AG04449 (cell line): ENCODE measurements around the gene RINL.

ENCODE experiments used
- CTCF ChIA-PET: fragments of 350-600 bp; formaldehyde crosslinking; extraction: SDS; loops from one replicate; lab custom pipeline; 2021; ENCODE audit warnings: antibody characterized with exemption; lab: Yijun Ruan, JAX
- POLR2A ChIA-PET: fragments of 400-600, 350-600 bp; formaldehyde crosslinking; extraction: SDS; loops from one replicate; lab custom pipeline; 2020; ENCODE audit warnings: antibody characterized with exemption, inconsistent platforms; lab: Yijun Ruan, JAX
- DNase-seq: peaks from one replicate; pipeline ENCODE4 v3.0.0-alpha.2; 2010; ENCODE audit warnings: low read depth, low spot score
- H3K4me3 ChIP-seq: 2 replicates; pipeline ENCODE4 v1.5.1; 2011; ENCODE audit warnings: low read depth, mild to moderate bottlenecking, control low read depth, low read length
- CTCF ChIP-seq: IDR thresholded peaks from one replicate; pipeline ENCODE4 v1.5.1; 2011; ENCODE audit warnings: mild to moderate bottlenecking, moderate library complexity, low read length, control low read depth, inconsistent platforms; ENCODE audit not compliant: insufficient read depth; ENCODE audit errors: missing control alignments

The RINL gene

GRCh38 chr19:38877781-38878574 is at the start of gene RINL:
TSS of gene RINL (minus strand) at chr19:38878275. CDS start at chr19:38876742, 1,533 bp downstream.
- no peak within 1 kb of the TSS for H3K4me3 ChIP-seq
- no peak for TF ChIP-seq CTCF
- ChIA-PET POLR2A (no interaction called here), CTCF (interaction anchor here (0.8 to 5.9 kb wide), 3 partner anchors 8 to 108 kb away, joined by 3 to 70 read pairs (median 18); no protein-coding TSS in a partner anchor)
- no peak for DNase-seq

GRCh38 chr19:38924388-38924787 is 46.3 kb upstream of the RINL start:
- CTCF ChIA-PET: interaction anchor here (0.7 to 1.5 kb wide), 3 partner anchors 9 to 409 kb away, joined by 3 to 5 read pairs (median 3); no protein-coding TSS in a partner anchor
- DNase-seq: no peak
- no peak overlapping the region for H3K4me3 ChIP-seq
- TF ChIP-seq CTCF: no peak
- POLR2A ChIA-PET: no interaction called here

GRCh38 chr19:38922482-38922881 is 44.4 kb upstream of the RINL start:
- TF ChIP-seq CTCF: no peak
- CTCF ChIA-PET: interaction anchor here (2.0 kb wide), 1 partner anchor 8 kb away, joined by 14 read pairs; the partner anchor contains the start of genes MRPS12 and SARS2
- POLR2A ChIA-PET: no interaction called here
- no peak for DNase-seq
- H3K4me3 ChIP-seq: no peak overlapping the region

GRCh38 chr19:38921420-38922274 is 43.6 kb upstream of the RINL start:
- no peak for TF ChIP-seq CTCF
- no peak for DNase-seq
- H3K4me3 ChIP-seq: no peak overlapping the region
- CTCF ChIA-PET: interaction anchor here (2.0 kb wide), 1 partner anchor 9 kb away, joined by 14 read pairs; the partner anchor contains the start of genes MRPS12 and SARS2
- POLR2A ChIA-PET: interaction anchor here (0.5 kb wide), 1 partner anchor 100 kb away, joined by 4 read pairs; no protein-coding TSS in a partner anchor

- no peak for DNase-seq
- ChIA-PET CTCF (interaction anchor here (2.0 to 9.5 kb wide), 2 partner anchors 8 to 10 kb away, joined by 14 to 90 read pairs; partner anchors contain the start of genes MRPS12 and SARS2), POLR2A (interaction anchor here (0.5 kb wide), 1 partner anchor 99 kb away, joined by 4 read pairs; no protein-coding TSS in a partner anchor)
- H3K4me3 ChIP-seq: no peak overlapping the region
- TF ChIP-seq CTCF: no peak
Observed at GRCh38 chr19:38920602-38921419, 42.7 kb upstream of the RINL start.
